K562 (cell line): Measurements from ENCODE around the gene TIPARP. TPM values are rescaled to one million over a fixed set of nuclear protein-coding genes. Genes with fewer than 3 reads are reported as not detected.

Experiments
- ATAC-seq: fragments of 200-7000 bp; cut with Tn5 transposase; 3 replicates; pipeline ENCODE4 v1.9.1; 2020; ENCODE audit warnings: moderate library complexity
- BruUV-seq: library from RNA; stranded (reverse); fragments of 400-500 nt; replicated peaks from 2 replicates; lab custom pipeline; 2021; lab: Mats Ljungman, UMichigan
- CTCF ChIA-PET: fragments of 300-600 bp; formaldehyde crosslinking; extraction: SDS; loops from one replicate; lab custom pipeline; 2021; ENCODE audit warnings: low intra/inter-chr PET ratio; lab: Yijun Ruan, JAX
- POLR2A ChIA-PET: fragments of 300-600, 350-650 bp; sonication (Branson Sonifier 250); formaldehyde crosslinking; extraction: SDS; loops from one replicate; lab custom pipeline; 2021; ENCODE audit warnings: antibody characterized with exemption, inconsistent platforms; lab: Yijun Ruan, JAX
- DNase-seq, 4 experiments: peaks; one replicate each; pipeline versions ENCODE4 v3.0.0 to v3.0.0-alpha.2; 2011 to 2018; ENCODE audit warnings: low spot score in 3 of 4, mixed read lengths in 3 of 4; ENCODE audit errors: extremely low read depth in 1 of 4
- FAIRE-seq: peaks from 2 replicates; lab custom pipeline; 2011; peaks lifted over from hg19 to GRCh38; lab: Jason Lieb, UNC
- H2AFZ ChIP-seq: 2 replicates; pipeline ENCODE4 v1.6.0; 2011; ENCODE audit warnings: low read depth, low read length, control low read depth, inconsistent platforms
- H3K27ac ChIP-seq: fragments of 200-600 bp; 3 replicates; pipeline ENCODE4 v1.8.0; 2011; ENCODE audit warnings: low read depth, mild to moderate bottlenecking, control low read depth, inconsistent platforms, low read length, moderate library complexity, mixed read lengths; ENCODE audit errors: extremely low read depth
- H3K27me3 ChIP-seq, 2 experiments: fragments of 300-600 bp in 1 of 2; 2 replicates in 1 of 2; 3 replicates in 1 of 2; pipeline versions ENCODE4 v1.6.0 to v1.8.0; 2011; ENCODE audit warnings: inconsistent platforms in 2 of 2, low read length in 2 of 2, mild to moderate bottlenecking in 1 of 2, mixed read lengths in 1 of 2, moderate library complexity in 1 of 2; ENCODE audit not compliant: control insufficient read depth in 2 of 2, insufficient read depth in 2 of 2
- H3K36me3 ChIP-seq: fragments of 300-600 bp; 3 replicates; pipeline ENCODE4 v1.8.0; 2011; ENCODE audit warnings: mild to moderate bottlenecking, low read length, inconsistent platforms; ENCODE audit not compliant: control insufficient read depth, insufficient read depth
- H3K4me1 ChIP-seq, 2 experiments: fragments of 200-600 bp in 1 of 2; replicated peaks in 1 of 2; 2 replicates in 1 of 2; 3 replicates in 1 of 2; pipeline versions ENCODE4 v1.5.1 to v1.8.0; 2011; ENCODE audit warnings: inconsistent platforms in 2 of 2, low read length in 2 of 2, mild to moderate bottlenecking in 1 of 2, mixed read lengths in 1 of 2, moderate library complexity in 1 of 2; ENCODE audit not compliant: control insufficient read depth in 2 of 2, insufficient read depth in 2 of 2
- H3K4me2 ChIP-seq: 2 replicates; pipeline ENCODE4 v1.6.1; 2011; ENCODE audit warnings: low read length, control low read depth, inconsistent platforms, mixed read lengths; ENCODE audit not compliant: insufficient read depth
- H3K4me3 ChIP-seq: fragments of 200-600 bp; sonication (generic), shearing (Covaris generic); 2 replicates; pipeline ENCODE4 v1.5.1; 2016; ENCODE audit warnings: control low read depth, inconsistent platforms
- H3K79me2 ChIP-seq: fragments of 200-600 bp; 3 replicates; pipeline ENCODE4 v1.8.0; 2011; ENCODE audit warnings: low read length, inconsistent platforms; ENCODE audit not compliant: control insufficient read depth, insufficient read depth
- H3K9ac ChIP-seq, 2 experiments: 2 replicates each; pipeline versions ENCODE4 v1.6.0 to v1.6.1; 2011; ENCODE audit warnings: low read depth in 2 of 2, low read length in 2 of 2, control low read depth in 1 of 2, inconsistent platforms in 1 of 2, mild to moderate bottlenecking in 1 of 2, mixed read lengths in 1 of 2; ENCODE audit not compliant: insufficient read depth in 1 of 2
- H3K9me1 ChIP-seq: one replicate; pipeline ENCODE4 v1.6.0; 2011; ENCODE audit warnings: inconsistent platforms, mild to moderate bottlenecking, low read length, moderate library complexity; ENCODE audit not compliant: control insufficient read depth, insufficient read depth
- H3K9me3 ChIP-seq: replicated peaks from 2 replicates; pipeline ENCODE4 v1.5.1; 2011; ENCODE audit warnings: low read depth, low read length, inconsistent platforms; ENCODE audit not compliant: control insufficient read depth, insufficient read depth
- H4K20me1 ChIP-seq: replicated peaks from 2 replicates; pipeline ENCODE4 v1.6.1; 2011; ENCODE audit warnings: low read length, inconsistent platforms, mixed read lengths; ENCODE audit not compliant: control insufficient read depth, insufficient read depth
- L3MBTL2 ChIP-seq: fragments of 450-650 bp; IDR thresholded peaks from 2 replicates; pipeline ENCODE4 v1.6.1; 2016; ENCODE audit warnings: mild to moderate bottlenecking, moderate library complexity
- PRDM10 ChIP-seq: fragments of 450-650 bp; IDR thresholded peaks from 2 replicates; pipeline ENCODE4 v1.6.1; 2018; ENCODE audit not compliant: partially characterized antibody
- STAT5B ChIP-seq: fragments of 250-450 bp; sonication (Bioruptor Pico); IDR thresholded peaks from 2 replicates; pipeline ENCODE4 v1.8.0; 2021; ENCODE audit warnings: mild to moderate bottlenecking, inconsistent platforms
- ZNF280A ChIP-seq: fragments of 450-650 bp; IDR thresholded peaks from 2 replicates; pipeline ENCODE4 v1.6.1; 2018; ENCODE audit warnings: mild to moderate bottlenecking, low read depth; ENCODE audit not compliant: partially characterized antibody
- in situ Hi-C: fragments of 300-500 bp; cut with MboI; formaldehyde crosslinking; loops from 4 replicates; pipeline ENCODE4 v1.15.0; 2018; ENCODE audit warnings: inconsistent platforms, mixed read lengths
- intact Hi-C: fragments of 100-400 bp; cut with micrococcal nuclease; formaldehyde crosslinking; loops from 2 replicates; pipeline ENCODE4 v1.14.2; 2022
- polyA plus RNA-seq, 8 experiments: library from polyadenylated mRNA; depleted of rRNA in 4 of 8; stranded (reverse) in 5 of 8; unstranded in 3 of 8; fragments of >200 nt; fragmentation: Nextera tagmentation in 2 of 8; fragmentation: Illumina TruSeq in 1 of 8; extraction: Ambion mirVana in 2 of 8; extraction: Trizol in 1 of 8; gene quantifications; 2 replicates each; pipeline versions ENCODE4 v1.2.1 to v1.2.3, GENCODE V29; 2011 to 2014; ENCODE audit warnings: inconsistent platforms in 1 of 8, missing spikeins in 1 of 8
- total RNA-seq, 7 experiments: library from RNA; depleted of rRNA in 6 of 7; stranded (reverse); fragments of >200 nt in 6 of 7; fragmentation: Illumina TruSeq in 2 of 7; extraction: Trizol in 2 of 7; gene quantifications; 2 replicates each; pipeline versions ENCODE4 v1.2.1 to v1.2.3, GENCODE V29; 2011 to 2021; ENCODE audit warnings: low replicate concordance in 1 of 7

Gene TIPARP
- total and polyA plus RNA-seq, 9 of the 15 experiments (the other 6 are each of a cell fraction or from before 2014, with no cell fraction given): 2.4 to 29.4 (median 15.1) TPM

GRCh38 chr3:156659260-156659659 lies 15.1 kb upstream of the TIPARP start:
- Histone ChIP-seq H3K27me3 (no peaks in the 10 kb centered on the region), H3K9me3 (no peaks in the 10 kb centered on the region), H2AFZ (no peak overlapping the region), H3K9ac (no peak overlapping the region), H3K36me3 (no peaks in the 10 kb centered on the region), H3K27ac (no peak overlapping the region), H4K20me1 (no peaks in the 10 kb centered on the region), H3K79me2 (no peaks in the 10 kb centered on the region), H3K4me1 (peaks cover 0 to 4% of the 10 kb centered on the region in 2 experiments; a peak in 3 of 5 replicates), H3K4me2 (no peak overlapping the region), H3K4me3 (no peak overlapping the region), H3K9me1 (no peaks in the 10 kb centered on the region)
- POLR2A ChIA-PET: interaction anchor here (0.6 to 1.6 kb wide), 3 partner anchors 12 to 485 kb away, joined by 3 to 4 read pairs (median 3); no protein-coding TSS in a partner anchor
- no peak for TF ChIP-seq L3MBTL2
- TF ChIP-seq ZNF280A: no peak
- no peak for TF ChIP-seq STAT5B (CRISPR knock-in tag)
- no peak for TF ChIP-seq PRDM10
- intact Hi-C loops (no loop called here), in situ Hi-C loops (loop anchor here (25.0 kb wide), 1 partner anchor 647 kb away; no protein-coding TSS in a partner anchor)
- FAIRE-seq: no peak
- ATAC-seq: no peak
- BruUV-seq: no TSS peak
- CTCF ChIA-PET: no interaction called here
- DNase-seq: no peak
